GM18951 (cell line): ENCODE results near the gene CUEDC1.
"Not testable (repeated sequence)": the region's sequence is repeated elsewhere in the genome, so short reads cannot be mapped to it uniquely, and the experiment has no call there.

Experiments used
- POLR2A ChIP-seq: IDR thresholded peaks from 4 replicates; pipeline ENCODE4 v1.6.1; 2011; ENCODE audit warnings: mild to moderate bottlenecking; ENCODE audit not compliant: insufficient read length, insufficient read depth; ENCODE audit errors: extremely low read depth
- in situ Hi-C: fragments of 300-500 bp; cut with MboI; formaldehyde crosslinking; loops from one replicate; pipeline ENCODE4 v1.12.0; 2022; ENCODE audit warnings: low sequenced_read_pairs, mixed read lengths, inconsistent platforms; ENCODE audit not compliant: unreplicated experiment

CUEDC1 gene

DNA sequence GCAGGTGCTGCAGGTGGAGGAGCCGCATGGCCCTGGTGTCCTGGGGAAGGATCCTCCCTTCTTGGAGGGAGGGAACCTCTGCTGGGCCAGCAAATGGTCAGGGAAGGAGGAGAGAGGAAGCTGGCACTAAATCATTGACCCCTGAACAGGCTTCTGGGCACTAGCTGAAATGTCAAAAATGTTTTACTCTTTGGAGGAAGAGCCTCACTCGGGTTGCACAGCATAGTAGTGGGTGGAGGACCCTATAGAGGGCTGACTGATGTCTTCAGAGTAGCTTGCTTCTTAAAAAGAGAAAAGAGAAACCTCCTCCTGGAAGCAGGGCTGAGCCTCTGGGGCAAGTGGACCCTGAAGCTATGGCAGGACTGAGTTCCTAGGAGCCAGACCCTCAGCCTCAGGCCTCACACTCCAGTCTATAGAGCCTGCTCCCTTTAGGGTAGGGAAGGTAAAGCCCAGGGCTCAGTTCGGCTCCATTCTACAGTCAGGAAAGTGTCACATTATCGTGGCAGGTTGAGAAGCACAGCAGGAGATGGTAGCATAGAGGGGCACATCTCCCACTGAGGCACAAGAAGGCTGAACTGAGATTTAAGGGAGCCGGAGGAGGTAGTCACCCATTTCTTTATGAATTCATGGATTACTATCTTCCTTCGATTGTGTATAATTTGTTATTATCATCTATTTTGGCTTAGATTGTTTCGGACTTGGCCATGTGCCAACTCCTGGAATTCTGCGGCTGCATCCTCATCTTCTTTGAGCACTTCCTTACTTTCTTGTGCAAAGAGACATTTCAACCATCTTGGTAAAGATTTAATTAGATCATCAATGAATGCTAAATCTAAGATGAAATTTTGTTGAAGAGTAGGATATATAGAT lies 7.3 kb upstream of the CUEDC1 start:
- in situ Hi-C loops, result no loop called here
- TF ChIP-seq POLR2A, result no peak

DNA sequence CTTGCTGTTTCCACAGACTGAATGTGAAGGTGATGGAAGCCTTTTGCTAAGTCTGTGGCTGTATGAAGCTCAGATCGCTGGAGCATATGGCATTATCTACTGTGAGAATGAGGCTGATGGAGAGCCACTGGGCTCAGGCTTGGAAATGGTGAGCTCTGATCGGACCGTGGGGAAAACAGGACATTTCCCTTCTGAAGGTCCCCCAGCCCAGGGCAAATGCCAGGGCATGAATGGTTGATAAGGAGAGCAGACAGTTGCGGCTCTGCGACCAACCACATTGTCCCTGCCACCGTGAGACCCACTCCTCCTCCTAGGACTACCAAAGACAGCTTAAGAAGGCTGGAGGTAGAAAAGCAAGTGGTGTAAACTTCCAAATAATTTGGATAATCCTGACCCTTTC lies 4.7 kb upstream of the CUEDC1 start:
- in situ Hi-C loops, result no loop called here

DNA sequence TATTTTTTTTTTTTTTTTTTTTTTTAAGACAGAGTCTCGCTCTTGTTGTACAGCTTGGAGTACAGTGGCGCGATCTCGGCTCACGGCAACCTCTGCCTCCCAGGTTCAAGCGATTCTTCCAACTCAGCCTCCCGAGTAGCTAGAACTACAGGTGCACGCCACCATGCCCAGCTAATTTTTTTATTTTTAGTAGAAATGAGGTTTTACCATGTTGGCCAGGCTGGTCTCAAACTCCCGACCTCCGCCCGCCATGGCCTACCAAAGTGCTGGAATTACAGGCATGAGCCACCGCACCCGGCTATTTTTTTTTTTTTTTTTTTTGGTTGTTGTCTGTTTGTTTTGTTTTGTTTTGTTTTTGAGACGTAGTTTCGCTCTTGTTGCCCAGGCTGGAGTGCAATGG lies 3.2 kb upstream of the CUEDC1 start:
- in situ Hi-C loops, result not testable (repeated sequence)

More for the DNA sequence above, 4.7 kb upstream of the CUEDC1 start:
- TF ChIP-seq POLR2A, result no peak

DNA sequence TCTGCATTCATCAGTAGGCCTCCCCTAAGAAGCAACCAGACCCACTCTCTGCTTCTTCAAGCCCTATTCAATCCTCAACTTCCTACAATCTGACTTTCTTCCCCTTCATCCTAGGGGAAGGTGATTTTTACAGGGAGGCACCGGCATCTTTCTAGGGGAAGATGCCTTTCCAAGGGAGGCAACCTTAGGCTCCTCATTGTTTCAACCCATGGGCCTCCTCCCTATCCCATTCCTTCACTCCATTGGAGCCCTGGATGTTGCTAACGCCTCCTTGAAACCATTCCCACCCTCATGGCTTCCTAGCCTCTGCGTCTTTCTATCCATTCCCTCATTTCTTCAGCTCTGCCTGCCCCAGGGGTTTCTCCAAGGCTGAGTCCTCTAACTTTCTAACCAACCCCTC lies 2.7 kb upstream of the CUEDC1 start:
- in situ Hi-C loops, result no loop called here

DNA sequence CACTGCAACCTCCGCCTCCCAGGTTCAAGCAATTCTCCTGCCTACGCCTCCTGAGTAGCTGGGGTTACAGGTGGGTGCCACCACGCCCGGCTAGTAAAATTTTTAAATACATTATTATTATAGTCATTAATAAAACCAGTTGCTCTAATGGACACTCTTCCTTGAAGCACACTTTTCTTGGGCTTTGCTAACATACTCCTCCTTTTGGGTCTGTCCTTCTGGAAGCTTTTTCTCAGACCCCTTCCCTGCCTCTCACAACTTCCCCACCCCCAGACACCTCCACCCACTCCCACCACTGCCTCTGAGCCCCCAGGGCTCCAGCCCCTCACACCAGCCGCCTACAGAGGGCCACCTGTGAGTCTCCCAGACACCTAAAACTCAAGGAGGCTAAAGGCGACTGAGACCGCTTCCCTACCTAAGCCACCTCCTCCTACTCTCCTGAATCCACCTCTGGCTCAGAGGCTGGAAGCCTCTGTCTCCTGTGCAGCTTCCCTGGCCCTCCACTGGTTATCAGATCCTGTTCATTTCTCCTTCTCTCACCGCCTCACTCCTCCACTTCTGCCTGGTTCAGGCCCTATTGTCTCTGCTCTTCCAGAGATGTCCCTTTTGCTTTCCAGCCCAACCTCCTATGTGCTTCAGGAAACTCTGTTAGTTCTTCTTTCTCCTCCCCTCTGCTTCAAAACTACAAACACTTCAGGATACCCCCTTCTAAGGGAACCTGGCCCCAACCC lies 2.1 kb upstream of the CUEDC1 start:
- TF ChIP-seq POLR2A, result no peak
- in situ Hi-C loops, result no loop called here

More for the DNA sequence above, 2.7 kb upstream of the CUEDC1 start:
- TF ChIP-seq POLR2A, result no peak

DNA sequence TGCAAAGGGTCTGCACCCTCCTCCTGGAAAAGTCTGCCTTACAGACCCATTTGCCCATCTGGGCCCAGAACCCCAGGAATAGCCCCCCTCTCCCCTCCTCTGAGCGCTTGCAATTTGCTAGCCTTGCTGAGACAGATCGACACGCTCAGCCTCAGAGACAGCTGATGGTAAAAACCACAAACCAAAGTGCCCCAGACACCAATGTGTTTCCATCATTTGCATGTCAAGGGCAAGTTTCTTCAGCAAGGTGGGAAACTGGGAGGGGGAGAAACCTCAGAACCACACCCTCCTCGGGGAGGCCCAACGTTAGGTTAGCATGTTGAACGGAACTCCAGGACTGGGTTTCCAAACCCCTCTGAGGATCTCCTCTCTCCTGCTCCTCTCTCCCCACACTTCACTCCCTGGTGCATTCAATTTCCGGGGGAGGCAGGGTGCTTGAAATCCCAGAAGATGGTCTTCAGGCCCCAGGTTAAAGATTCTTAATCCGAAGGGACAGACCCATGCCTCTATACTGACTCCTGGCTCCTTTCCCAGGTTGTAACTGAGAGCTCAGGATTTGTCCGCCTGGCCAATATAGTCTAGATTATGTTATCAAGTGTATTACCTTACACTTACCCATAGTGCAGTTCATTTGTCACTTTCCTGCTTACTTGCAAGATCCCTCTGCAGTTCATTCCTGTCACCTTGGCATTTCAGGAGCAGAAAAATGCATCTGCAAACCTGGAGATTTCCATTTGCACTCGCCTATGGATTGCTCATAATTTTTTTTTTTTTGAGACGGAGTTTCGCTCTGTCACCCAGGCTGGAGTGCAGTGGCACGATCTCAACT lies 1.3 kb upstream of the CUEDC1 start:
- in situ Hi-C loops, result no loop called here
- TF ChIP-seq POLR2A, result no peak

DNA sequence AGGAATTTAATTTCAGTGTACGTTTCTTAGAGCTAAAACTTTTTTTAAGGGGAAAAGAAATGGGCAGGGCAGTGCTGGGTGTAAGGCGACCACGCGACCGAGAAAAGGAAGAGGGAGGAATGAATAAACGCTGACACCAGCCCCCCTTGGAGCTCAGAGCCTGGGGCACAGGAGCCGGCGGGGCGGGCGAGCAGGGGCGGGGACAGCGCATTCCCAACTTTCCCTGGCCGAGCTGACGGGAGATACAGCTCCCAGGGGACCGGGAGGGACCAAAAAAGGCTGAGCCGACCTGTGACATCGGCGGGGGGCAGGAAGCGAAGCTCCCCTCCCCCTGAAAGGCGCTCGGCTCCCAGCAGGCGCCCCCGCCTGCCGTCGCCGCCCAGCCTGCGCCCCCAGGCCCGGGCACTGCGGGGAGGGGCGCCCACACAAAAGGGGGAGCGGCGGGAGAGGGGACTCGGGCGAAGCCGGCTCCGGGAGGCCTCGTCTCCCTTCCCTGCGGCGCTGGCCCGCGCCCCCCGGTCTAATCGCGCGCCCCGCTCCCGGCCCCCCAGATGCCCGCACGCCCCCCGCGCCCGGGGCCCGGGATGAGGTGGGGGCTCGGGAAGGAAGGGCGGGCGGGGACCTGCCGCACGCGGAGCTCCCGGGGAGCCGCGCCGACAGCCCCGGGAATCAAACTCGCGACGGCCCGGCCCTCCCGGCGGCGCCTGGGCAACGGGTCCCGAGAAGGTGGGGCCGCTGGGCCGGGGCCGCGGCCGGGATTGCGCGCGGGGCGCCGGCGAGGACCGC lies 622 bp downstream of the CUEDC1 start:
- no peak for TF ChIP-seq POLR2A
- in situ Hi-C loops, result no loop called here

DNA sequence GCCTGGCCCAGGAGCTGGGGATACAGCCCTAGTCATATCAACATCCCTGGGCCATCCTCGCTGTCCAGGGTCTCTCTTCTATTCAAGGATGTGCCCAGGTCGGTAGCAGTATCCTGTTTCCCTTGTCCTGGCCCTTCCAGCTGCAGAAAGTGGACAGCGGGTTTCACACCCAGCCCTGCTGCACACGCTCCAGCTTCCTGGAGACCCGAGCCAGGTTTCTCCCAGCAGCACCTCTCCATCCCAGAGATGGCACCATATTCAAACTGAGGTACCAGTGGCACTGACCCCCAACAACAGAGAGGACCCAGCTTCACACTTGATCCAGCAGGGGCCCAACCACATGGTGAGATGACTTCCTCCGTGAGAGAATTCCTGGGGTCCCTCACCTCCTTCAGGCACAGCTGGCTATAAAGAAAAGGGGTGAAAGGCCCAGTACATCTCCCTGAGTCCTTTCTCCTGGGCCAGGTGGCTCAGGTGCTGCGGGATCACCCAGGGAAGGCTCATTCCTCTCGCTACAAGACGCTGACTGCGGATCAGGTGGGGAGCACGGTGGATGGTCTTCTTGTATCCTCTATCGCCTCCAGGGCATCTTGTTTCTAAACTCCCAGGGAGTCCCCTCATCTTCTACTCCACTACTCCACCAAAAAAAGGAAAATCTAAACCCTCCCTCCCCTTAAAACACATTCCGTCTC lies 1.4 kb downstream of the CUEDC1 start:
- TF ChIP-seq POLR2A, result no peak

DNA sequence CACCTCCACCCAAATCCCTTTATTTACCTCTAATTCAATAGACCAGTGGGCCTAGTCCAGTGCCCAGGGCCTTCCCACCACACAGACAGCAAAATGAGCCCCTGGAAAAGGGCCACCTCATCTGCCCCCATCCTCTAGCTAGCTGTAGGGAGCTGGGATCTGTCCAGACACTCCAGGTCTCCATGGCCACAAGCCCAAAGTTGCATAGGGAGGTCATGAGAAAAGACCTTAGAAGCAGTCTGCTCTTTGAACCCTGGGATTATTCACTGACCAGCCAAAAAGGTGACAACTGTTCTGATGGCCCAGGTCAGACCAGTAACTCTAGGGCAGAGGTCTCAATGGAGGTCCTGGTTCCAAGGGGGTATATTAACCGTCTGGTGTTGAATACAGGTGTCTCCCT lies 2.0 kb downstream of the CUEDC1 start:
- TF ChIP-seq POLR2A, result no peak
- in situ Hi-C loops, result no loop called here

More for the DNA sequence above, 1.4 kb downstream of the CUEDC1 start:
- in situ Hi-C loops, result no loop called here

DNA sequence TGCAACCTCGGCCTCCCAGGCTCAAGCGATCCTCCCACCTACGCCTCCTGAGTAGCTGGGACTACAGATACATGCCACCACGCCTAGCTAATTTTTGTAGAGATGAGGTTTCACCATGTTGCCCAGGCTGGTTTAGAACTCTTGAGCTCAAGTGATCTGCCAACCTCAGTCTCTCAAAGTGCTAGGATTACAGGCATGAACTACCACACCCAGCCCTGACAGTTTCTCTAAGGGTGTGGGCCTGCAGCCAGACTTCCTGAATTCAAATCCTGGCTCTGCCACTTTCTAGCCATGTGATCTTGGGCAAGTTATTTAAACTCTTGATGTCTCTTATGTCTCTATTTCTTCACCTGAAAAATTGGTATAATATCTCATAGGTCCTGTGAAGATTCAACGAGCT lies 5.6 kb downstream of the CUEDC1 start:
- TF ChIP-seq POLR2A, result no peak
- in situ Hi-C loops, result loop anchor here (5.0 kb wide), 1 partner anchor 42 kb away; no protein-coding TSS in a partner anchor

DNA sequence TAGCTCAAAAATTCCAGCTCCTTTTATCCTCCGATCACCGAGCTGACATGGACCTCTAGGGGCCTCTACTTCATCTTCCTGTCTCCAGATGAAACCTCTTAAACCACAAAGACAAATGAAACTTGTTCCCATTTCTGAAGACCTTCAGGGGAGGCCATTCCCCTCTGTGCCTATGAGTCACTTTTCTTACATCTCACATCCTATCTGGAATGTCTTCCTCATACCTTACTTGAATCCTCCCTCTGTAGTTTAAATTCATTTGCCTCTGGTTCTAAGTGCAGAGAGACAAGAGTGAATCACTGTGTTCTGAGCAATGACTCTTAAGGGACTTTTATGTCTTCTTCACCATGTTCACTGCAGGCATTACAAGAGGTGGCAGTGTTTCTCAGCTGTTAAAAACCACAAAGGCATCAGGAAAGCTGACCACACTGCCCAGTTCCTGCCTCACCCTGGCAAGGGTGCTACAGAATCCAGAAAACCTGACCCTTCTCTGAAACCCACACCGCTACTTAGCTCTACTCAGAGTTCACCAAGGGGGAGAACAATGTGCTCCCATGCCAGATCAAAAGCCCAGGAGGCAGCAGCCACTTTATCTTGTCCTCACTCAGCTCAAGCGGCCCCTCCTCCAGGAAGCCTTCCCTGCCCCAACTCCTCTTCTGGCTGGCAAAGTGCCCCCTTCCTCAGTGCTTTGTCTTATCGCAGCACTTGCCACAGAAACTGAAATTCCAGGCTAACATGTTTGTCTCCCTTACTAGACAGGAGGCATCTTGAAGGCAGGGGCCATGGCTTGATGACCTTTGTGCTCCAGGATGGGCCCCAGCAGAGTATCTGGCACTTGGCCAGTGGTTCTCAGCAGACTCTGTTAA lies 6.4 kb downstream of the CUEDC1 start:
- in situ Hi-C loops, result loop anchor here (5.0 kb wide), 1 partner anchor 41 kb away; no protein-coding TSS in a partner anchor
- no peak for TF ChIP-seq POLR2A
